OCI-LY1 (cell line): ENCODE measurements around the gene PFKP.

Experiments
- H2AFZ ChIP-seq: fragments of 200-600 bp; sonication (generic), shearing (Covaris generic); 2 replicates; pipeline ENCODE4 v1.6.0; 2014; ENCODE audit warnings: antibody characterized with exemption, mild to moderate bottlenecking, low read length
- H3F3A ChIP-seq: fragments of 200-600 bp; sonication (generic), shearing (Covaris generic); 2 replicates; pipeline ENCODE4 v1.6.0; 2014; ENCODE audit warnings: mild to moderate bottlenecking, antibody characterized with exemption, low read length, moderate library complexity; ENCODE audit not compliant: insufficient read depth
- H3K27ac ChIP-seq: fragments of 200-600 bp; sonication (generic); 2 replicates; pipeline ENCODE4 v1.5.1; 2014; ENCODE audit warnings: low read length, mixed run types, mild to moderate bottlenecking, low read depth; ENCODE audit not compliant: poor library complexity, severe bottlenecking
- H3K27me3 ChIP-seq: fragments of 200-600 bp; sonication (generic); 2 replicates; pipeline ENCODE4 v1.6.0; 2014; ENCODE audit warnings: antibody characterized with exemption, mild to moderate bottlenecking, low read length, moderate library complexity; ENCODE audit not compliant: insufficient read depth
- H3K36me3 ChIP-seq: fragments of 200-600 bp; sonication (generic); 2 replicates; pipeline ENCODE4 v1.6.1; 2014; ENCODE audit warnings: mild to moderate bottlenecking, antibody characterized with exemption, low read length, moderate library complexity, mixed read lengths; ENCODE audit not compliant: insufficient read depth
- H3K4me1 ChIP-seq: fragments of 200-600 bp; sonication (generic); 2 replicates; pipeline ENCODE4 v1.5.1; 2014; ENCODE audit warnings: mild to moderate bottlenecking, low read length, moderate library complexity; ENCODE audit not compliant: insufficient read depth, severe bottlenecking
- H3K4me2 ChIP-seq: fragments of 200-600 bp; sonication (generic), shearing (Covaris generic); 2 replicates; pipeline ENCODE4 v1.6.1; 2014; ENCODE audit warnings: low read length
- H3K4me3 ChIP-seq: fragments of 200-600 bp; sonication (generic); 2 replicates; pipeline ENCODE4 v1.5.1; 2014; ENCODE audit warnings: low read length, low read depth, mild to moderate bottlenecking, mixed read lengths; ENCODE audit not compliant: poor library complexity, severe bottlenecking
- H3K79me2 ChIP-seq: fragments of 200-600 bp; shearing (Covaris generic); 2 replicates; pipeline ENCODE4 v1.6.1; 2016; ENCODE audit warnings: mixed run types, low read length, mixed read lengths; ENCODE audit not compliant: insufficient read depth
- H3K9ac ChIP-seq: fragments of 200-600 bp; sonication (generic), shearing (Covaris generic); 2 replicates; pipeline ENCODE4 v1.6.1; 2014; ENCODE audit warnings: mild to moderate bottlenecking, low read length, mixed read lengths
- H3K9me2 ChIP-seq: fragments of 200-600 bp; sonication (generic), shearing (Covaris generic); 2 replicates; pipeline ENCODE4 v1.6.1; 2014; ENCODE audit warnings: low read depth, mild to moderate bottlenecking, low read length, mixed read lengths
- H3K9me3 ChIP-seq: fragments of 200-600 bp; shearing (Covaris generic); 2 replicates; pipeline ENCODE4 v1.6.1; 2014; ENCODE audit warnings: low read length, mixed read lengths
- H4K20me1 ChIP-seq: fragments of 200-600 bp; sonication (generic), shearing (Covaris generic); 2 replicates; pipeline ENCODE4 v1.6.0; 2016; ENCODE audit warnings: mild to moderate bottlenecking, low read length; ENCODE audit not compliant: insufficient read depth
- CTCF ChIP-seq: fragments of 200-600 bp; sonication (generic), shearing (Covaris generic); IDR thresholded peaks from 2 replicates; pipeline ENCODE4 v1.5.1; 2017; ENCODE audit warnings: mild to moderate bottlenecking, antibody characterized with exemption, low read length, moderate library complexity, mixed read lengths
- EZH2 ChIP-seq: fragments of 200-600 bp; sonication (generic), shearing (Covaris generic); IDR thresholded peaks from 2 replicates; pipeline ENCODE4 v1.8.0; 2017; ENCODE audit warnings: borderline replicate concordance, mixed run types, mild to moderate bottlenecking, antibody characterized with exemption, low read length, moderate library complexity, mixed read lengths

The PFKP gene

GRCh38 chr10:3074985-3075600 is 7.7 kb downstream of the PFKP start:
- no peaks in the 10 kb centered on the region for H4K20me1 ChIP-seq
- TF ChIP-seq CTCF (no peak), EZH2 (no peak)
- H3K36me3 ChIP-seq = peaks cover 66% of the 10 kb centered on the region

GRCh38 chr10:3076138-3076537 is 8.8 kb downstream of the PFKP start:
- no peak for TF ChIP-seq CTCF
- no peak for TF ChIP-seq EZH2
- no peak overlapping the region for H3K9ac ChIP-seq
- peaks cover 30% of the 10 kb centered on the region for H3K4me1 ChIP-seq

More at GRCh38 chr10:3074985-3075600, 7.7 kb downstream of the PFKP start:
- H3K27ac ChIP-seq = no peak overlapping the region
- H3F3A ChIP-seq = no peaks in the 10 kb centered on the region
- H3K9ac ChIP-seq = no peak overlapping the region
- H3K4me3 ChIP-seq = no peak overlapping the region
- H2AFZ ChIP-seq = no peak overlapping the region
- no peak overlapping the region for H3K4me2 ChIP-seq
- peaks cover 35% of the 10 kb centered on the region for H3K4me1 ChIP-seq
- H3K9me3 ChIP-seq = no peaks in the 10 kb centered on the region
- H3K27me3 ChIP-seq = no peaks in the 10 kb centered on the region
- peaks cover 71% of the 10 kb centered on the region for H3K79me2 ChIP-seq
- no peaks in the 10 kb centered on the region for H3K9me2 ChIP-seq

GRCh38 chr10:3077509-3077908 is 10.2 kb downstream of the PFKP start:
- H3K79me2 ChIP-seq = peaks cover 56% of the 10 kb centered on the region
- no peak overlapping the region for H3K4me2 ChIP-seq
- H2AFZ ChIP-seq = no peak overlapping the region
- no peaks in the 10 kb centered on the region for H3K9me2 ChIP-seq
- no peak overlapping the region for H3K4me3 ChIP-seq
- H3F3A ChIP-seq = no peaks in the 10 kb centered on the region
- no peak overlapping the region for H3K9ac ChIP-seq
- peaks cover 63% of the 10 kb centered on the region for H3K36me3 ChIP-seq
- H3K27me3 ChIP-seq = no peaks in the 10 kb centered on the region
- H3K4me1 ChIP-seq = peaks cover 26% of the 10 kb centered on the region
- no peaks in the 10 kb centered on the region for H4K20me1 ChIP-seq
- no peak for TF ChIP-seq EZH2
- no peak for TF ChIP-seq CTCF
- H3K27ac ChIP-seq = no peak overlapping the region
- H3K9me3 ChIP-seq = no peaks in the 10 kb centered on the region

More at GRCh38 chr10:3076138-3076537, 8.8 kb downstream of the PFKP start:
- H3K27ac ChIP-seq = no peak overlapping the region
- no peaks in the 10 kb centered on the region for H4K20me1 ChIP-seq
- H2AFZ ChIP-seq = no peak overlapping the region
- H3K27me3 ChIP-seq = no peaks in the 10 kb centered on the region
- no peak overlapping the region for H3K4me3 ChIP-seq
- no peak overlapping the region for H3K4me2 ChIP-seq
- H3K36me3 ChIP-seq = peaks cover 62% of the 10 kb centered on the region
- H3F3A ChIP-seq = no peaks in the 10 kb centered on the region
- peaks cover 67% of the 10 kb centered on the region for H3K79me2 ChIP-seq
- H3K9me3 ChIP-seq = no peaks in the 10 kb centered on the region
- H3K9me2 ChIP-seq = no peaks in the 10 kb centered on the region
